SK-N-MC (cell line): ENCODE results near the gene NFATC1.

Experiments used
- EZH2 ChIP-seq: fragments of 200-600 bp; sonication (generic); IDR thresholded peaks from one replicate; pipeline ENCODE4 v1.6.1; 2017; ENCODE audit warnings: antibody characterized with exemption
- FOXP2 ChIP-seq: optimal IDR thresholded peaks from 2 replicates; pipeline ENCODE3; 2011; ENCODE audit warnings: mild to moderate bottlenecking, moderate library complexity; ENCODE audit not compliant: insufficient read depth; ENCODE audit errors: extremely low read length, control extremely low read depth
- POLR2AphosphoS5 ChIP-seq: IDR thresholded peaks from 2 replicates; pipeline ENCODE4 v1.6.1; 2012; ENCODE audit warnings: mild to moderate bottlenecking, low read depth, low read length, borderline replicate concordance

DNA sequence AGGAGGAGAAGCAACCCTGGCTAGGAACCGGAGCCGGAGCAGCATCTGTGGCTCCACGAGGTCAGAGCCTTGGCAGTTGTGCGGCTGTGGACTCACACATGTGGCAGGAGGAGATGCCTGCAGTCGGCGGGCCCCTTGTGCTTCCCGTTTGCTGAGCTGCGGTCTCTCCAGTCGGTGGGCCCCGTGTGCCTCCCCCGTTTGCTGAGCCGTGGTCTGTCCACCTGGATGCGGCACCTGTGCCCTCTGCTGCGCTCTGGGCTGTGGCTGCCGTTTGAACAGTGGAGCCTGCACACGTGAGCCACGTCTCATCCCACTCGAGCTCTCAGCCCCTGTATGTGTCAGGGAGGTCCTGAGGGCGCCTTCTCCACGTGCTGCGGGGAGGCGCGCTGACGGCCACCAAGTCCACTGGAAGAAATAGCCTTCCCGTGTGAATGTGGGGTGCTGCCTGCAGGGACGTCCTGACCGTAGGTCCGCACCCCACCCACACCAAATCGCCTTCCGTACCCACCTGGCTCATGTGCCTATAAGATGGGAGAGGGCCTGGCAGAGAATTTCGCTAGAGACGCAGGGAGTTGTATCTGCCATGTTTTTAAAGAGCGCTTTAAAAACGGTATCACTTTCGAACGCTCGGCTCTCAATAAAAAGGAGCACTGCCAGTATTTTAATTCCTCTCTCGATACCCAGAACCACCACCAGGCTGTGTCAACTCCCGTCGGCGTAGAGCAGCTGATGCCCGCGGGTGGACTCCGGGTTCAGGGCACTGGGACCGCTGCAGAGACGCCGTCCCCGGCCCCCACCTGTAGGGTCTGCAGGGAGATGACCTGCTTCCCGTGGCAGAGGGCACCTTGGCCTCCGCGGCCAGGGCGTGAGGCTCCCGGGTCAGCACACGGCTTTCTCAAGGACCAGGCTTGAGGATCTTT is 117.0 kb downstream of the NFATC1 start:
- TF ChIP-seq POLR2AphosphoS5 (no peak), EZH2 (no peak), FOXP2 (no peak)
